Hematopoietic multipotent progenitor cell treated with erythropoietin and hydrocortisone succinate and interleukin-3 and kit ligand, for 8 days (in vitro differentiated cells): Measurements from ENCODE around the gene KLHDC8A.

Experiments used
- DNase-seq: peaks from one replicate; pipeline ENCODE4 v3.0.0-alpha.2; 2015

The KLHDC8A gene

DNA sequence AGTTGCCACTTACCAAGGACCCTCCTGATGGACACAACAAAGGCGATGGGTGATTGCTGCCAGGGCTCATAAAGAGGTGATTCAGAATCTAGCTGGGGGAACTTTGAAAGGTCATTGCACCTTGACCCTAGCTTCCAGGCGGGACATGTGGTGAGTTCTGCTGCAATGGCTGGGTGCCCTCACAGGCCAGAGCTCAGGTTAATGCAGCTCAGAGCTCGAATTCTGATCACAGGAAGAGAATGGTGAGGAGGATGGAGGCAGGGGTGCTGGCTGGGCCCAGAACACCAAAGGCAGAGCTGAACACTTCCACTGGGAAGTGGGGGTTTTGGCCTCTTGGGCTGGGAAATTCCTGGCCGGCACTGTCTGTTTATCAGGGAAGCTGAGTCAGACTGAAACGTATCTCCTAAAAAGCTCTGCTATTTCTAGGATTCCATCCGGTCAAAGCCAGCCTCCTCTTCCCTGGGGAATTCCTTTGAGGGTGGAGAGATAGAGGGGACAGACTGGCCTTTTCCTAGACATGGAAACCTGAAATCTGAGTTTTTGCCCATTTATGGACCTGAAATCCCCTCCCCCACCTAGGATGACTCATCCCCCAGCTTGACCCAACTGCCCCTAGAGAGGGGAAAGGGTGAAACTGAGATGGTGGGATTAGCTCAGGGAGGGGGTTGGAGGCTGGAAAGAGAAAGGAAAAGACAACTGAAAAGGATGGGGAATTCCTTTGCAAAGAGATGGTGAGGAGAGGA is 62.4 kb downstream of the KLHDC8A start:
- no peak for DNase-seq

DNA sequence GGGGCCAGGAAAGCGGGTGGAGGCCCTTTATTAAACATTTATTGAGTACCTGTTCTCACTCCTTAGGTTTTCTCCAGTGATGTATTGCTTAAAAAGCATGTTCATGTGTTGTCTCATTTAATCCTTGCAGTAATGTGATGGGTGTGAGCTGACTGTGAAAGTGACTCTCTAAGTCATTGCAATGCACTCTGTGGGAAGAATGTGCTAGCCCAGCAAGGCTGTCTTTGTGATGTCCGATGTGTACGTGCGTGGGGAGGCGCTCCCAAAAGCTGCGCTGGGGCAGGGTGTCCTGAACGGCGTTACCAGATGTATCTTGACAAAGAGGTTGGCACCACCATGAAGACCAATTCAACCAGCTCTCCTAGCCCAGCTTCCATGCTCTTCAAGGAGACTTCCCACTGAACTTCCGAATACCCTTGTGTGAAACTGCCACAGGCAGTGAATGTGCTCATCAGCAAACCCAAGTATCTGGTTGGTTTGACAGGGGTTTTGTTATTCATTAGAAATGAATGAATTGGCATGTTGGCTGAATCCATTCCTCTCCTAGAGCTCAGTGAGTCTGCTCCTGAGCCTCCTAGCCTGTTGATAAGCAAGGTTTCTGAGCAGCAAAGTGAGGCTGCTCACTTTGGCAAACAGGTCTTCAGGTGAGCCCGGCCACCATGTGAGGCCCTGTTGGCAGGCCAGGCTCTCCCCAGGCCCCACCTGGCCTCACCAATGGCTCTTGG is 63.2 kb downstream of the KLHDC8A start:
- no peak for DNase-seq

DNA sequence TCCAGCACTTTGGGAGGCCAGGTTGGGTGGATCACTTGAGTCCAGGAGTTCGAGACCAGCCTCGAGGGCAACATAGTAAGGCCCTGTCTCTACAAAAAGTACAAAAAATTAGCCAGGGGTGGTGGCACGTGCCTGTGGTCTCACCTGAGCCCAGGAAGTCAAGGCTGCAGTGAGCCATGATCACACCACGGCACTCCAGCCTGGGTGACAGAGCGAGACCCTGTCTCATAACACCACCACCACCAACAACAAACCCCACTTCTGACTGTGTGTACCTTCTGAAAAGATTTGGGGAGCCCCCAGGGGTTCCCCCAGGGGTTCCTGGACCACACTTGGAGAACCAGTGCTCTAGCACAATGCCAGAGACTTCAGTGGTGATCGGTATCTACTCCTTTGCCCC is 65.1 kb downstream of the KLHDC8A start:
- no peak for DNase-seq

DNA sequence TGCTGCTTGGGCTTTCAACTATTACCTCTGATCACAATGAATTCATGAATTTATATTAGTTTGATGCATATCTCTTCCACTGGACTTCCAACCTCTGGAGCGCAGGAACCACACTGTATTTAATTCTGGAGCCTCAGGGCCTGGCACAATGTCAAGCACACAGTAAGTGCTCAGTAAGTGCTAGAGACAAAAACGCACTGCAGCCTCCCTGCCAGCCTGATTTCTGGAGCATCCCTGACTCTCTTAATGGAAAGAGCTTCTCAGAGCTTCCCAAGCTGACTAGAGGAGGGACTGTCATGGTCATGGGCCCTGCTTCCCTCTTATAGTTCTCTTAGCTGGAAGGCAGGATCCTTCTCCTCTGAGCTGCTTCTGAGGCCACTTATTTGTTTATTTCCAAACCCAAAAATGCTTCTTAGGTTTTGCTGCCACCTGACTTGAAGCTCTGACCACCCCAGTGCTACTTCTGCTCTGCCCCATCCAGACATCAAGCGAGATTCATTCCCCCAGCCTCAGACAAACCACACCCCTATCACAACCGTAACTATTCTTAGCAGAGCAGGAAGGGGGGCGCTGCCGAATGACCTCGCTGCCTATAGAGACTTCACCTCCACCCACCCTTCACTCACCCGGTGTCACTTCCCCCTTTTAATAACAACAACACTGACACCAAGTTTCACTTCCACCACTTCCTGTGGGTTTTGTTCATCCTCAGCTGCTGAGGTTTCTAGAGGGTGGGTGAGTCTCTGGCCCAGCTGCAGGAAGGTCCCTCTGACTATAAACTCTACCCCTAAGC is 68.8 kb downstream of the KLHDC8A start:
- DNase-seq = peak; percentile 49

DNA sequence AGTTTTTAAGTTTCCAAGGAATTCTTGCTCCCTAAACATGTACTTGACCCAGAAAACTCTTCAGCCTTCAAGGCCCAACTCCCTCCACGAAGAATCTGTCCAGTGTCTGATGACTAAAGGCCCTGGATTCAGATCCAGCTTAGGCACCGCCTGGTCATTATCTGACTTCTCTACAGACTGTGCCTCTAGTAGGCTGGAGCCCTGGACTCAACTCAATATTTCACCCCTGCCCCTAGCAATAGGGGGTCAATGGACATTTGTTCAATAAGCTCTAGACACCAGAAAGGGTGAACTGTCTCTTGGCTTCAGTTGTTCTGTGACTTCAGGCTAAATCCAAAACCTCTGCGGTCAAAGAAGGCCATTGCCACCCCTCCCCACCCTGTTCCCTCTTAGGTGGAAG is 69.6 kb downstream of the KLHDC8A start:
- DNase-seq = no peak

DNA sequence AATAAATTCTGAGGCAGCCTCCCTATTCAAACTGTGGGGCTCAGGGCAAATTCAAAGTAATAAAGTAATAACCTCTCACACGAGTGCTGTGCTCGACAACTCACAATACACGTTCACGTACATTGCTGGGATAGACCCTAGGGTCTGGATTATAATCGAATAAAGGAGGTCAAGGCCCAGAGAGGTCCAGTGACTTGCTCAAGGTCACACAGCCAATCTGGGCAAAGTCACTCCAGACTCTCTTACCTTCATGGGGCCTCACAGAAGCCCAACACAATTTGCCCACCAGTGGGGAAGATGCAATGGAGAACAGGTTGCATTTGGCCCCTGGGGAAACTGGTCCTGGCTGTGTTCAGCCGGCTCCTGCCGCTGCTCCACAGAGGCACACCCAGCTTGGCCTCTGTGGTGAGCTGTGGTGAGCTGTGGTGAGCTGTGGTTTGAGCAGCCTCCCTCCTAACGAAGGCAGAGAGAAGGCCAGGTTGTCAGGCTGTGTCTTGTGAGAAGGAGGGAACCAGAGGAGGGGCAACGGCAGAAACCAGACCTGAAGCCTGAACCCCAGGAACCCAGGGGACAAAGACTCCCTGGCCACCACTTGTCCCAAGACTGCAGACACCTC is 70.3 kb downstream of the KLHDC8A start:
- DNase-seq = peak; percentile 52
